HG03439 (cell line): ENCODE results near the gene ZCCHC13.
"Not testable (repeated sequence)": the region's sequence is repeated elsewhere in the genome, so short reads cannot be mapped to it uniquely, and the experiment has no call there.

Experiments
- ATAC-seq: cut with Tn5 transposase; IDR thresholded peaks from one replicate; pipeline ENCODE4 v1.9.1; 2021; ENCODE audit warnings: mild to moderate bottlenecking, moderate library complexity; ENCODE audit not compliant: unreplicated experiment

Gene ZCCHC13

GRCh38 chrX:74319321-74319720 is 15.3 kb downstream of the ZCCHC13 start:
- not testable (repeated sequence) for ATAC-seq

GRCh38 chrX:74321191-74321590 is 17.2 kb downstream of the ZCCHC13 start:
- ATAC-seq = no peak

- no peak for ATAC-seq
These were observed 20.2 kb downstream of the ZCCHC13 start for GRCh38 chrX:74324131-74324530.

GRCh38 chrX:74325130-74326059 is 21.4 kb downstream of the ZCCHC13 start:
- ATAC-seq = no peak

GRCh38 chrX:74338852-74339251 is 34.9 kb downstream of the ZCCHC13 start:
- ATAC-seq = no peak

GRCh38 chrX:74340051-74340450 is 36.1 kb downstream of the ZCCHC13 start:
- no peak for ATAC-seq

GRCh38 chrX:74342211-74342610 is 38.2 kb downstream of the ZCCHC13 start:
- ATAC-seq = not testable (repeated sequence)

GRCh38 chrX:74343343-74344279 is 39.6 kb downstream of the ZCCHC13 start:
- peak; percentile 73 for ATAC-seq

- peak; percentile 19 for ATAC-seq
These were observed 40.3 kb downstream of the ZCCHC13 start for GRCh38 chrX:74344280-74344622.

GRCh38 chrX:74346088-74346487 is 42.1 kb downstream of the ZCCHC13 start:
- no peak for ATAC-seq

GRCh38 chrX:74349387-74349786 is 45.4 kb downstream of the ZCCHC13 start:
- ATAC-seq = no peak

- no peak for ATAC-seq
These were observed 47.8 kb downstream of the ZCCHC13 start for GRCh38 chrX:74351760-74352159.

GRCh38 chrX:74353984-74354383 is 50.0 kb downstream of the ZCCHC13 start:
- no peak for ATAC-seq
